ENCODE data around the gene SEC63. TPM values are rescaled to one million over a fixed set of nuclear protein-coding genes. Genes with fewer than 3 reads are reported as not detected.
"Not testable (repeated sequence)": the region's sequence is repeated elsewhere in the genome, so short reads cannot be mapped to it uniquely, and the experiment has no call there.

SEC63 gene
- total RNA-seq, 3 donors from 2014 or later (not counting 1 experiment from before 2014, with no cell fraction given): 84.4 to 104 (median 90.4) TPM

GRCh38 chr6:108002365-108003221 lies 44.6 kb upstream of the SEC63 start:
- no peaks in the 10 kb centered on the region for H3K4me1 ChIP-seq (ENCODE audit: control insufficient read depth, insufficient read depth, low read length)
- Mint-ChIP-seq H3K4me1 (no peaks in the 10 kb centered on the region), H3K27me3 (ENCODE audit: low read depth in 2 of 2) (peaks cover 0 to 6% of the 10 kb centered on the region in 2 donors), H3K27ac (no peak overlapping the region), H3K4me3 (no peak overlapping the region), H3K36me3 (no peaks in the 10 kb centered on the region), H3K9me3 (no peaks in the 10 kb centered on the region)
- no peak overlapping the region for H3K27ac ChIP-seq (ENCODE audit: low read length)
- H3K4me3 ChIP-seq (ENCODE audit: low read length): no peak overlapping the region
- 79% methylated on average over 8 of the region's 9 CpGs for WGBS (ENCODE audit: insufficient coverage)
- no peaks in the 10 kb centered on the region for H3K27me3 ChIP-seq (ENCODE audit: control insufficient read depth, insufficient read depth, low read length)
- TF ChIP-seq CTCF (IDR thresholded peaks at IDR 0.05): no peak
- DNase-seq (no peak), ATAC-seq (no peak)
- no peaks in the 10 kb centered on the region for H3K36me3 ChIP-seq (ENCODE audit: control insufficient read depth, insufficient read depth, low read length)
- H3K9me3 ChIP-seq (ENCODE audit: control insufficient read depth, insufficient read depth, low read length): no peaks in the 10 kb centered on the region
- intact Hi-C loops (cut with micrococcal nuclease): no loop called here

- ATAC-seq: no peak
These were observed 43.8 kb upstream of the SEC63 start for GRCh38 chr6:108001696-108002231.

GRCh38 chr6:108000259-108000658 lies 42.3 kb upstream of the SEC63 start:
- H3K36me3 ChIP-seq (ENCODE audit: control insufficient read depth, insufficient read depth, low read length); H3K9me3 Mint-ChIP-seq; H3K9me3 ChIP-seq (ENCODE audit: control insufficient read depth, insufficient read depth, low read length); H3K27me3 Mint-ChIP-seq (ENCODE audit: low read depth in 2 of 2); DNase-seq; H3K4me3 ChIP-seq (ENCODE audit: low read length); H3K4me1 ChIP-seq (ENCODE audit: control insufficient read depth, insufficient read depth, low read length); H3K27ac ChIP-seq (ENCODE audit: low read length); H3K27me3 ChIP-seq (ENCODE audit: control insufficient read depth, insufficient read depth, low read length); H3K4me3 Mint-ChIP-seq; H3K4me1 Mint-ChIP-seq; intact Hi-C loops (cut with micrococcal nuclease); H3K36me3 Mint-ChIP-seq; ATAC-seq; H3K27ac Mint-ChIP-seq: not testable (repeated sequence)
- 96% methylated on average over 5 of the region's 5 CpGs for whole genome bisulfite sequencing (ENCODE audit: insufficient coverage)

More at GRCh38 chr6:108001696-108002231, 43.8 kb upstream of the SEC63 start:
- no peak overlapping the region for H3K27ac Mint-ChIP-seq
- no peaks in the 10 kb centered on the region for H3K36me3 ChIP-seq (ENCODE audit: control insufficient read depth, insufficient read depth, low read length)
- intact Hi-C loops (cut with micrococcal nuclease): no loop called here
- no peaks in the 10 kb centered on the region for H3K9me3 ChIP-seq (ENCODE audit: control insufficient read depth, insufficient read depth, low read length)
- H3K27me3 Mint-ChIP-seq (ENCODE audit: low read depth in 2 of 2): peaks cover 0 to 6% of the 10 kb centered on the region in 2 donors
- WGBS (ENCODE audit: insufficient coverage): 100% methylated on average over 6 of the region's 7 CpGs
- H3K27me3 ChIP-seq (ENCODE audit: control insufficient read depth, insufficient read depth, low read length): no peaks in the 10 kb centered on the region
- H3K4me1 ChIP-seq (ENCODE audit: control insufficient read depth, insufficient read depth, low read length): no peaks in the 10 kb centered on the region
- H3K4me3 ChIP-seq (ENCODE audit: low read length): no peak overlapping the region
- no peak overlapping the region for H3K4me3 Mint-ChIP-seq
- no peak overlapping the region for H3K27ac ChIP-seq (ENCODE audit: low read length)
- no peaks in the 10 kb centered on the region for H3K36me3 Mint-ChIP-seq
- H3K9me3 Mint-ChIP-seq: no peaks in the 10 kb centered on the region
- H3K4me1 Mint-ChIP-seq: no peaks in the 10 kb centered on the region
- TF ChIP-seq CTCF (IDR thresholded peaks at IDR 0.05): no peak
- DNase-seq: no peak

- Histone ChIP-seq H3K4me3 (ENCODE audit: low read length) (no peak overlapping the region), H3K27me3 (ENCODE audit: control insufficient read depth, insufficient read depth, low read length) (no peaks in the 10 kb centered on the region), H3K36me3 (ENCODE audit: control insufficient read depth, insufficient read depth, low read length) (no peaks in the 10 kb centered on the region), H3K9me3 (ENCODE audit: control insufficient read depth, insufficient read depth, low read length) (no peaks in the 10 kb centered on the region), H3K4me1 (ENCODE audit: control insufficient read depth, insufficient read depth, low read length) (no peaks in the 10 kb centered on the region), H3K27ac (ENCODE audit: low read length) (no peak overlapping the region)
- intact Hi-C loops (cut with micrococcal nuclease): no loop called here
- TF ChIP-seq CTCF (IDR thresholded peaks at IDR 0.05): no peak
- no peaks in the 10 kb centered on the region for H3K36me3 Mint-ChIP-seq
- no peaks in the 10 kb centered on the region for H3K4me1 Mint-ChIP-seq
- no peak overlapping the region for H3K27ac Mint-ChIP-seq
- H3K27me3 Mint-ChIP-seq (ENCODE audit: low read depth in 2 of 2): peaks cover 0 to 5% of the 10 kb centered on the region in 2 donors
- no peaks in the 10 kb centered on the region for H3K9me3 Mint-ChIP-seq
- H3K4me3 Mint-ChIP-seq: no peak overlapping the region
- ATAC-seq (no peak), DNase-seq (no peak)
These were observed 41.3 kb upstream of the SEC63 start for GRCh38 chr6:107999341-107999740.
